BJ (cell line): ENCODE results near the gene ZMAT2. TPM values are rescaled to one million over a fixed set of nuclear protein-coding genes. Genes with fewer than 3 reads are reported as not detected.

Source experiments
- CTCF ChIA-PET: fragments of 350-600 bp; formaldehyde crosslinking; extraction: SDS; loops from one replicate; lab custom pipeline; 2021; ENCODE audit warnings: antibody characterized with exemption, inconsistent platforms; lab: Yijun Ruan, JAX
- POLR2A ChIA-PET: fragments of 300-600 bp; sonication (Branson Sonifier 250); formaldehyde crosslinking; extraction: SDS; loops from one replicate; lab custom pipeline; 2021; ENCODE audit warnings: antibody characterized with exemption; lab: Charles Lee
- DNase-seq: peaks from one replicate; pipeline ENCODE4 v3.0.0-alpha.2; 2011; ENCODE audit warnings: low read depth
- H3K27me3 ChIP-seq: 2 replicates; pipeline ENCODE4 v1.6.0; 2011; ENCODE audit warnings: low read length; ENCODE audit not compliant: control insufficient read depth, insufficient read depth
- H3K36me3 ChIP-seq: 2 replicates; pipeline ENCODE4 v1.5.1; 2011; ENCODE audit warnings: low read length; ENCODE audit not compliant: control insufficient read depth, insufficient read depth
- H3K4me3 ChIP-seq: 2 replicates; pipeline ENCODE4 v1.5.1; 2011; ENCODE audit warnings: low read depth, mild to moderate bottlenecking, control low read depth, low read length
- polyA plus RNA-seq: library from polyadenylated mRNA; depleted of rRNA; stranded (reverse); fragments of >200 nt; gene quantifications from 2 replicates; pipeline ENCODE4 v1.2.3, GENCODE V29; 2011; rRNA removed
- small RNA-seq: library from RNA; depleted of rRNA; stranded (forward); fragments of <200 nt; gene quantifications from one replicate; pipeline ENCODE3, GENCODE V24; 2012; ENCODE audit warnings: low replicate concordance, low read depth; ENCODE audit not compliant: insufficient read length
- TF ChIP-seq, protein P1 (sequence below): IDR thresholded peaks from 2 replicates; pipeline ENCODE4 v1.5.1; 2011; ENCODE audit warnings: low read depth, mild to moderate bottlenecking, control low read depth, inconsistent platforms, low read length, moderate library complexity; ENCODE audit not compliant: insufficient read depth

ZMAT2 gene
- polyA plus RNA-seq, 1 experiment, result 23.4 TPM

DNA sequence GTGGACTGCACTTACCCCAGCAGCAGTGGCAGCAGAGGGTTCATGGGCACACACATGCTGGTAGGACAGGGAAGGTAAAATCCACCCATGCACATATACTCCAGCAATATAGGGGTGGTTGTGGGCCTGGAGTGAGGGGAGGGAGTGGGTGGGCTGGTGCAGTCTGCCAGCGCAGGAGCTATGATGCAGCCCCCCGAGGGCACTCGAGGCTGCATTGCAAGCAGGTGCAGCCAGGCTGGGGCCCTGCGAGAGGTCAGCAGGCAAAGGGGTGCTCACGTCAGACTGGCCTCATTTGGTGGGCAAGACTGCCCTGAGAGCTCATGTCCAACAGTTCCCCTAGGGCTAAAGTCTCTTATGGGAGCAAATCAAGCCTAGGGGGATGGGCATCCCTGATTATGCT is 53.3 kb downstream of the ZMAT2 start:
- TF ChIP-seq, protein P1, sequence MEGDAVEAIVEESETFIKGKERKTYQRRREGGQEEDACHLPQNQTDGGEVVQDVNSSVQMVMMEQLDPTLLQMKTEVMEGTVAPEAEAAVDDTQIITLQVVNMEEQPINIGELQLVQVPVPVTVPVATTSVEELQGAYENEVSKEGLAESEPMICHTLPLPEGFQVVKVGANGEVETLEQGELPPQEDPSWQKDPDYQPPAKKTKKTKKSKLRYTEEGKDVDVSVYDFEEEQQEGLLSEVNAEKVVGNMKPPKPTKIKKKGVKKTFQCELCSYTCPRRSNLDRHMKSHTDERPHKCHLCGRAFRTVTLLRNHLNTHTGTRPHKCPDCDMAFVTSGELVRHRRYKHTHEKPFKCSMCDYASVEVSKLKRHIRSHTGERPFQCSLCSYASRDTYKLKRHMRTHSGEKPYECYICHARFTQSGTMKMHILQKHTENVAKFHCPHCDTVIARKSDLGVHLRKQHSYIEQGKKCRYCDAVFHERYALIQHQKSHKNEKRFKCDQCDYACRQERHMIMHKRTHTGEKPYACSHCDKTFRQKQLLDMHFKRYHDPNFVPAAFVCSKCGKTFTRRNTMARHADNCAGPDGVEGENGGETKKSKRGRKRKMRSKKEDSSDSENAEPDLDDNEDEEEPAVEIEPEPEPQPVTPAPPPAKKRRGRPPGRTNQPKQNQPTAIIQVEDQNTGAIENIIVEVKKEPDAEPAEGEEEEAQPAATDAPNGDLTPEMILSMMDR, result no peak
- Histone ChIP-seq H3K27me3 (no peaks in the 10 kb centered on the region), H3K4me3 (no peak overlapping the region), H3K36me3 (no peaks in the 10 kb centered on the region)
- no peak for DNase-seq
- CTCF ChIA-PET, result no interaction called here
- POLR2A ChIA-PET, result no interaction called here

Small RNAs within 50 kb of the gene (small RNA-seq; reads per million reads assigned to genes)
- 13.9 reads per million, percentile 80 among the genes with 10 or more reads in this experiment for gene VTRNA1-1
- gene VTRNA1-2, result 33.9 reads per million, percentile 87 among the genes with 10 or more reads in this experiment
- gene VTRNA1-3, result 1.7 reads per million

Other genes starting within 250 kb of the ZMAT2 start
- 5.5 and 7.9 TPM in 2 replicates for gene EIF4EBP3, start 152.8 kb upstream of the ZMAT2 start, polyA plus RNA-seq
- 46.2 and 51.1 TPM in 2 replicates for gene SRA1, start 143.0 kb upstream of the ZMAT2 start, polyA plus RNA-seq
- 15.2 and 24.3 TPM in 2 replicates for gene APBB3, start 135.8 kb upstream of the ZMAT2 start, polyA plus RNA-seq
- gene SLC35A4, start 135.6 kb upstream of the ZMAT2 start, polyA plus RNA-seq, result 70.2 and 101 TPM in 2 replicates
- 0.69 and 1.9 TPM in 2 replicates for gene CD14, start 67.3 kb upstream of the ZMAT2 start, polyA plus RNA-seq
- 4.8 and 7.5 TPM in 2 replicates for gene TMCO6, start 61.0 kb upstream of the ZMAT2 start, polyA plus RNA-seq
- 96.8 and 102 TPM in 2 replicates for gene NDUFA2, start 52.8 kb upstream of the ZMAT2 start, polyA plus RNA-seq
- 71.8 and 105 TPM in 2 replicates for gene IK, start 52.6 kb upstream of the ZMAT2 start, polyA plus RNA-seq
- 12.7 and 17.9 TPM in 2 replicates for gene WDR55, start 35.5 kb upstream of the ZMAT2 start, polyA plus RNA-seq
- gene DND1, start 26.9 kb upstream of the ZMAT2 start, polyA plus RNA-seq, result 0.21 and 0.36 TPM in 2 replicates
- 76.3 and 80.6 TPM in 2 replicates for gene HARS1, start 9.1 kb upstream of the ZMAT2 start, polyA plus RNA-seq
- 22.3 and 30.7 TPM in 2 replicates for gene HARS2, start 9.0 kb upstream of the ZMAT2 start, polyA plus RNA-seq
- gene PCDHA1, start 85.7 kb downstream of the ZMAT2 start, polyA plus RNA-seq, result 0.04 and 0.12 TPM in 2 replicates
- 0.02 TPM in 1 of 2 replicates, not detected in the other for gene PCDHA2, start 94.4 kb downstream of the ZMAT2 start, polyA plus RNA-seq
- gene PCDHA3, start 100.6 kb downstream of the ZMAT2 start, polyA plus RNA-seq, result 0.16 and 0.21 TPM in 2 replicates
- gene PCDHA4, start 106.6 kb downstream of the ZMAT2 start, polyA plus RNA-seq, result 0.22 and 0.25 TPM in 2 replicates
- not detected in 2 replicates for gene PCDHA5, start 121.2 kb downstream of the ZMAT2 start, polyA plus RNA-seq
- 0.02 and 0.09 TPM in 2 replicates for gene PCDHA6, start 127.5 kb downstream of the ZMAT2 start, polyA plus RNA-seq
- gene PCDHA7, start 133.8 kb downstream of the ZMAT2 start, polyA plus RNA-seq, result 0.44 TPM in 2 replicates
- gene PCDHA8, start 140.7 kb downstream of the ZMAT2 start, polyA plus RNA-seq, result 0.01 and 0.02 TPM in 2 replicates
- 0.01 and 0.06 TPM in 2 replicates for gene PCDHA9, start 147.9 kb downstream of the ZMAT2 start, polyA plus RNA-seq
- gene PCDHA10, start 155.4 kb downstream of the ZMAT2 start, polyA plus RNA-seq, result 0.02 TPM in 2 replicates
- gene PCDHA11, start 168.5 kb downstream of the ZMAT2 start, polyA plus RNA-seq, result not detected in 2 replicates
- gene PCDHA12, start 174.9 kb downstream of the ZMAT2 start, polyA plus RNA-seq, result not detected in 2 replicates
- not detected in 2 replicates for gene PCDHA13, start 181.7 kb downstream of the ZMAT2 start, polyA plus RNA-seq
- 0.02 TPM in 1 of 2 replicates, not detected in the other for gene PCDHAC1, start 225.9 kb downstream of the ZMAT2 start, polyA plus RNA-seq